Measurements from ENCODE around the gene SLC22A4.

Gene SLC22A4

DNA sequence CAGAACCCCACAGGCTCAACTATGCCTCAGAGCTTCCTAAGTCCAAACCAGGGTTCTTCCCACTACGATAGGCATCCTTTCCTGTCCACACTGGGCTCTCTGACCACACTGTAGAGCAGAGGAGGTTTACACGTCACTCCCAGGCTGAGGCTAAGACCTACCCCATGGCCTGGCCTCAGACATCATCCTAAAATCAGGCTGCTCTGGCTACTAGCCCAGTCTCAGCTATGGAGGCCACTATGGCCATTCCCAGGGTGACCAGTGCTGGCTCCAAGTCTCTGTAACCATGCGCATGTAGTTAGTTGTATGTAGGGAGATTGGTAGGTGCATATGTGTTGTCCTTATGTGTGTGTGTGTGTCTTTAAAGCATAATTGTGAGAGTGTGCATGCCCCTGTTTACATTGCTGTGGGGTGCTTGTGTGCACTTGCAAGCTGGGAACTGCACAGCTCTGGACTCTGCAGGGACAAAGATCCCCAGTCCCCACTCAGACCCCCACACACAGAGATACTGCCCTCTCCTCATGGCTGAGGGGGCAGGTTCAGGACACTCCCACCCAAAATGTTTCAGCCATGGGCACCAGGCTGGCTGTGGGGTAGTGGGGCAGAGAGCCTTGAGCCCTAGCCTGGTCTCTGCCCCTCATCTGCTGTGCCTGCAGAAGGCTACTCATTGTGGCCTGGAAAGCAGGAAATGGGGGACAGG is 24.4 kb upstream of the SLC22A4 start:
- Histone ChIP-seq H3K9ac (ENCODE audit: low read depth in 1 of 2, low read length in 2 of 2) (no peak overlapping the region), H3K27me3 (ENCODE audit: control insufficient read depth in 1 of 2, insufficient read depth in 2 of 2, low read length in 2 of 2) (no peaks in the 10 kb centered on the region), H3K9me3 (ENCODE audit: control insufficient read depth in 1 of 2, low read length in 2 of 2) (no peaks in the 10 kb centered on the region), H3K36me3 (ENCODE audit: control insufficient read depth in 1 of 2, insufficient read depth in 2 of 2, low read length in 2 of 2) (no peaks in the 10 kb centered on the region), H3K4me3 (ENCODE audit: low read depth in 1 of 2, low read length in 2 of 2) (no peak overlapping the region), H3K27ac (ENCODE audit: low read depth, low read length) (no peak overlapping the region), H3K4me1 (ENCODE audit: control insufficient read depth in 1 of 2, insufficient read depth in 2 of 2, low read length in 2 of 2) (peaks cover 34 to 40% of the 10 kb centered on the region in 2 donors)

DNA sequence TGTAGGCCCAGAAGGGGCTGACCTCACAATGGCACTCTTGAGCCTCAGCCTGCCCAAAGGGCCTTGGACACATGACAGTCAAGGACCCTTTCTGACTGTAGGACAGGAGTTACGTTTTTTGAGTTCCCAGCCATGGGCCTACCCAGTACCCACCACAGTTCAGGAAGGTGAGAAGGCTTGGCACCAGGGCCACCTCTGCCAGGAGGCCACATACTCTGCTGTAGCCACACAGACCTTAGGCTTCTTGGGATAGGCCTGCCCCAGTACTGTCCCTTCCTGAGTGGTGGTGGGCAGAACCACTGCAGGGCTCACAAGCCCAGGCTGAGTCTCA is 23.9 kb upstream of the SLC22A4 start:
- H3K27ac ChIP-seq (ENCODE audit: low read depth, low read length): no peak overlapping the region
- H3K4me1 ChIP-seq (ENCODE audit: control insufficient read depth in 1 of 2, insufficient read depth in 2 of 2, low read length in 2 of 2): peaks cover 30 to 37% of the 10 kb centered on the region in 2 donors
- H3K9ac ChIP-seq (ENCODE audit: low read depth in 1 of 2, low read length in 2 of 2): no peak overlapping the region
- no peaks in the 10 kb centered on the region for H3K27me3 ChIP-seq (ENCODE audit: control insufficient read depth in 1 of 2, insufficient read depth in 2 of 2, low read length in 2 of 2)
- no peaks in the 10 kb centered on the region for H3K9me3 ChIP-seq (ENCODE audit: control insufficient read depth in 1 of 2, low read length in 2 of 2)
- H3K4me3 ChIP-seq (ENCODE audit: low read depth in 1 of 2, low read length in 2 of 2): no peak overlapping the region
- no peaks in the 10 kb centered on the region for H3K36me3 ChIP-seq (ENCODE audit: control insufficient read depth in 1 of 2, insufficient read depth in 2 of 2, low read length in 2 of 2)

DNA sequence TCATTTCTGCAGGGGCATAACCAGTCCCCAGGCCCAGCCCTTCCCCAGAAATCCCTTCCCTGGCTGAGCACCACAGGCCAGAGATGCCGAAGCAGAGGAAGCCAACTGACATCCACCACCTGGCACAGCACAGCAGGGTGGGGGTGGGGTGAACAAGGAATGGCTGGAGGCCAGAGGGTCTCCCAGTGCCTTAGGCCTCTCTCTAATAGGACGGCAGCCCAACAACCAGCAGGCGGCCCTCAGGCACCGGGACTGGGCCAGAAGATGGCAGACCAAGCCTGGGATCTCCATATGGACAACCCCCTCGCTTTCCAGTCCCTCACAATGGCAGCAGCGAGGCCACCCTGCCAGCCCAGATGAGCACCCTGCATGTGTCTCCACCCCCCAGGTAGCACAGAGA is 23.5 kb upstream of the SLC22A4 start:
- Histone ChIP-seq H3K27me3 (ENCODE audit: control insufficient read depth in 1 of 2, insufficient read depth in 2 of 2, low read length in 2 of 2) (no peaks in the 10 kb centered on the region), H3K9ac (ENCODE audit: low read depth in 1 of 2, low read length in 2 of 2) (no peak overlapping the region), H3K4me1 (ENCODE audit: control insufficient read depth in 1 of 2, insufficient read depth in 2 of 2, low read length in 2 of 2) (peaks cover 26 to 33% of the 10 kb centered on the region in 2 donors), H3K4me3 (ENCODE audit: low read depth in 1 of 2, low read length in 2 of 2) (no peak overlapping the region), H3K36me3 (ENCODE audit: control insufficient read depth in 1 of 2, insufficient read depth in 2 of 2, low read length in 2 of 2) (no peaks in the 10 kb centered on the region), H3K27ac (ENCODE audit: low read depth, low read length) (no peak overlapping the region), H3K9me3 (ENCODE audit: control insufficient read depth in 1 of 2, low read length in 2 of 2) (no peaks in the 10 kb centered on the region)

DNA sequence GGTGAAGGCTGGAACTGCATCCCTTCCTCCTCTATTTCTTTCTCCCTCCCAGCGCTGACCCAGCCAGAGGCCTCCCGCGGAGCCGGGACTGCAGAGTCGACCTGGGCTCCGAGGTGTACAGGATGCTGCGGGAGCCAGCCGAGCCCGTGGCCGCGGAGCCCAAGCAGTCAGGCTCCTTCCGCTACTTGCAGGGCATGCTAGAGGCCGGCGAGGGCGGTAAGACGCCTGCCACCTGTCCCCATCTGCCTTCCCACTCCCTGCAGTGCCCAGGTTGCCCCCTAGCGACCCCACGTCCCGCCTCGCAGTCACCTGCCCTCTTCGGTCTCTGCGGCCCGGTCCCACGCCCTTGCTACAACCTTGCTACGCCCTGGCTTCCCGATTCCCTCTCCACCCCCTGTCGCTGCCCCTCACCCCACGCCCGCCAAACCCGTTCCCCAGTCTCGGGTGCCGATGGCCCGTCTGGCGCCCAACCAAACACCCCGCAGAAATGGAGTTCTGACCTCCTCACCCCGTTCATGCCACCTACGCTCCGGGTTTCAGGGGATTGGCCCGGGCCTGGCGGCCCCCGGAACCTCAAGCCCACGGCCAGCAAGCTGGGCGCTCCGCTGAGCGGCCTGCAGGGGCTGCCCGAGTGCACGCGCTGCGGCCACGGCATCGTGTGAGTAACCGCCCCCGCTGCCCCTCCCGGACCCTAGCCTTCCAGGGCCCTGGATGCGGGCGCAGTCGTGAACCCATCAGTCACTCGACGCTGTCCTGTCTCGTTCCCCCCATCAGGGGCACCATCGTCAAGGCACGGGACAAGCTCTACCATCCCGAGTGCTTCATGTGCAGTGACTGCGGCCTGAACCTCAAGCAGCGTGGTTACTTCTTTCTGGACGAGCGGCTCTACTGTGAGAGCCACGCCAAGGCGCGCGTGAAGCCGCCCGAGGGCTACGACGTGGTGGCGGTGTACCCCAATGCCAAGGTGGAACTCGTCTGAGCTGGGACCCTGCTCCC is 22.6 kb upstream of the SLC22A4 start:
- Histone ChIP-seq H3K4me1 (ENCODE audit: control insufficient read depth in 1 of 2, insufficient read depth in 2 of 2, low read length in 2 of 2) (peaks cover 21 to 26% of the 10 kb centered on the region in 2 donors), H3K36me3 (ENCODE audit: control insufficient read depth in 1 of 2, insufficient read depth in 2 of 2, low read length in 2 of 2) (no peaks in the 10 kb centered on the region), H3K4me3 (ENCODE audit: low read depth in 1 of 2, low read length in 2 of 2) (no peak overlapping the region), H3K9ac (ENCODE audit: low read depth in 1 of 2, low read length in 2 of 2) (no peak overlapping the region), H3K9me3 (ENCODE audit: control insufficient read depth in 1 of 2, low read length in 2 of 2) (no peaks in the 10 kb centered on the region), H3K27ac (ENCODE audit: low read depth, low read length) (no peak overlapping the region), H3K27me3 (ENCODE audit: control insufficient read depth in 1 of 2, insufficient read depth in 2 of 2, low read length in 2 of 2) (no peaks in the 10 kb centered on the region)

DNA sequence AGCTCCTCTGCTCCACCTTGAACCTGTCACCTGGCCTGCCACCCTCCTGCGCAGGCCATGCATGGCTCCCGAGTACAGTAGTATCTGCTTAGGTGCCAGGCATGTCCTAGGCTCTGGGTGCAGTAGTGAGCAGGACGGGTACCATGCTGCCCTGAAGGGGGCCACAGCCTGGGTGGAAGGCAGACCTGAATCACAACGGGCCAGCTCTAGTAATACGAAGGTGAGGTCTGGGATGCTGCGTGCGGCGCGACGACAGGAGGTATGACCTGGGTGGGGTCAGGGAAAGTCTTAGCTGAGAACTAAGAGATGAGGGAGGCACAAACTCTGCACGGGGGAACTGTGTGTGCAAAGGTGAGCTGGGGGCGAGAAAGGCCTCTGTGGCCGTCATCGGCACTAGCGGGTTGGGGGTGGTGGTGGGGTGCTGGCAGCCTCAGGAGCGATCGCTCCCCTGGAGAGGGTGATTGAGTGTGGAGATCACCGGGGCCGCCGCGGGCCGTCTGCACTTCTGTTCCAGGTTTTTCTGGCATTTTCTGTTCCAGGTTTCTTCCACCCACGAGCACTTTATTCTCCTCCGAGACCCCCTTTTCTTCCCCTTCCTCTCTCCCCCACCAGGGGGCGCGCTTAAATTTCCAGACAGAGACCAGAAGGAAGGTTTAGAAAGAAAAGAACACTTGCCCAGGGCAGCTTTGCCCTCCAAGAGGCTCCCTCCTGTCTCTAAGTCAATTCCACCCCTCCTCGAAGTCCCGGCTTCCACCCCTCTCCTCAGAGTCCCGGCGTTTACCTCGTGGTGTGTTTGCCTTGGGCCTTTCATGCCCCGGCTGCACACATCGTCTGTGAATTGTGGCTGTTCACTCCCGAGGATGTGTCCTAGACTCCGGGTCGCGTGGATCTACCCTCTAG is 21.6 kb upstream of the SLC22A4 start:
- Histone ChIP-seq H3K4me1 (ENCODE audit: control insufficient read depth in 1 of 2, insufficient read depth in 2 of 2, low read length in 2 of 2) (peaks cover 29 to 35% of the 10 kb centered on the region in 2 donors), H3K9ac (ENCODE audit: low read depth in 1 of 2, low read length in 2 of 2) (peak overlapping the region; percentile 34 to 57), H3K36me3 (ENCODE audit: control insufficient read depth in 1 of 2, insufficient read depth in 2 of 2, low read length in 2 of 2) (no peaks in the 10 kb centered on the region), H3K9me3 (ENCODE audit: control insufficient read depth in 1 of 2, low read length in 2 of 2) (no peaks in the 10 kb centered on the region), H3K27ac (ENCODE audit: low read depth, low read length) (no peak overlapping the region), H3K27me3 (ENCODE audit: control insufficient read depth in 1 of 2, insufficient read depth in 2 of 2, low read length in 2 of 2) (no peaks in the 10 kb centered on the region), H3K4me3 (ENCODE audit: low read depth in 1 of 2, low read length in 2 of 2) (peak overlapping the region; percentile 52 to 65)

DNA sequence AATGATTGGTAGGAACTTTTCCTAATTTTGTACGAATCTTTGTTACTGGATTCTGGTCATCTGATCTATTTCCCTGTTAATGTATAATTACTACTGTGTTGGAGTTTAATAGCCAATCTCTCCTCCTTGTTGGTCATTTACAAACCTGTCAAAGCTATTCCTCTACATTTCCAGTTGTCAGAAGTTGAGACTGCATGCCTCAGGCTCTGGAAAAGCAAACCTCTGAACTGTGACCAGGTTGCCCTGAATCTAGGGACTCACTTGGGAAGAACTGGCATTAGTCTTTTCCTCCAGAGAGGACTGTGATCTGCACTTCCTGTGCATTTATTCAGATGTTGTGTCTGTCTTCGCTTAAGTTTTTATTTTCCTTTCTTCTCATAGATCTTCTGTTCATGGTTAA is 20.6 kb upstream of the SLC22A4 start:
- no peaks in the 10 kb centered on the region for H3K36me3 ChIP-seq (ENCODE audit: control insufficient read depth in 1 of 2, insufficient read depth in 2 of 2, low read length in 2 of 2)
- no peaks in the 10 kb centered on the region for H3K9me3 ChIP-seq (ENCODE audit: control insufficient read depth in 1 of 2, low read length in 2 of 2)
- H3K4me3 ChIP-seq (ENCODE audit: low read depth in 1 of 2, low read length in 2 of 2): peak overlapping the region in 1 of 2 donors; percentile 17
- peaks cover 38 to 42% of the 10 kb centered on the region in 2 donors for H3K4me1 ChIP-seq (ENCODE audit: control insufficient read depth in 1 of 2, insufficient read depth in 2 of 2, low read length in 2 of 2)
- peak overlapping the region; percentile 20 for H3K27ac ChIP-seq (ENCODE audit: low read depth, low read length)
- H3K9ac ChIP-seq (ENCODE audit: low read depth in 1 of 2, low read length in 2 of 2): peak overlapping the region; percentile 34 to 57
- no peaks in the 10 kb centered on the region for H3K27me3 ChIP-seq (ENCODE audit: control insufficient read depth in 1 of 2, insufficient read depth in 2 of 2, low read length in 2 of 2)

DNA sequence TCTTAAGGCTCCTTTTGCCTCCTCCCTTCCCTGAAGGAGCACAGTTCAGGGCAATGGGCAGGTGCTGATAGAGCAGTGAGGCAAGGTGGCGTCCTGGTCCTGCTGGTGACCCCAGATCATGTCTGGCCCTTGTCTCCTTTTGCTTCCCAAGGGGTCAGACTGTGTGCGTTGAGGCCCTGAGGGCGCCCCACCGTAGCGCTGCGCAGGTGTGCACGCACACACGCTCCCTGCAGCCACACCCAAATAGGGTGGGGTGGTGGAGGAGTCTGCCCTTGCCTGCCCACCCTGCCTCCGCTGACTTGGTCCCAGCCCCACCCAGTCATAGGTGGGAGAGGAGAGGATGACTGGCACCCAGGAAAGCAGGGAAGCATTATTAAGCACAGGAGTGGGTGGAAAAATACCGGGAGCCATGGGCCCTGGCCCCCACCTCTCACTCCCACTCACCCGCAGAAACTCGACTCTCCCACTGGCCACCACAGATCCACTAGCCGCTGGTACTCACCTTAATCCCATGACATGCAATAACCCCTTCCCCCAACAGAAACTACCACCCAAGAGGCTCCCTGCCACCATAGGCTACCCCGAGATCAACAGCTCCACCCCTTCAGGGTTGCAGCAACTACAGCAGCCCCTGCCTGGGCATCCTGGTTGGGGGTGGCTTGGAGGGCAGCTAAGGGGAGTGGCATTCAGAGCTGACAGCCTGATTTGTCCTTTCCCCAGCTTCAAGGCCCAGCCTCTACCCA is 20.0 kb upstream of the SLC22A4 start:
- Histone ChIP-seq H3K36me3 (ENCODE audit: control insufficient read depth in 1 of 2, insufficient read depth in 2 of 2, low read length in 2 of 2) (no peaks in the 10 kb centered on the region), H3K27ac (ENCODE audit: low read depth, low read length) (peak overlapping the region; percentile 20), H3K27me3 (ENCODE audit: control insufficient read depth in 1 of 2, insufficient read depth in 2 of 2, low read length in 2 of 2) (no peaks in the 10 kb centered on the region), H3K4me1 (ENCODE audit: control insufficient read depth in 1 of 2, insufficient read depth in 2 of 2, low read length in 2 of 2) (peaks cover 43 to 48% of the 10 kb centered on the region in 2 donors), H3K9me3 (ENCODE audit: control insufficient read depth in 1 of 2, low read length in 2 of 2) (no peaks in the 10 kb centered on the region), H3K9ac (ENCODE audit: low read depth in 1 of 2, low read length in 2 of 2) (peak overlapping the region; percentile 34 to 57), H3K4me3 (ENCODE audit: low read depth in 1 of 2, low read length in 2 of 2) (peak overlapping the region in 1 of 2 donors; percentile 17)

DNA sequence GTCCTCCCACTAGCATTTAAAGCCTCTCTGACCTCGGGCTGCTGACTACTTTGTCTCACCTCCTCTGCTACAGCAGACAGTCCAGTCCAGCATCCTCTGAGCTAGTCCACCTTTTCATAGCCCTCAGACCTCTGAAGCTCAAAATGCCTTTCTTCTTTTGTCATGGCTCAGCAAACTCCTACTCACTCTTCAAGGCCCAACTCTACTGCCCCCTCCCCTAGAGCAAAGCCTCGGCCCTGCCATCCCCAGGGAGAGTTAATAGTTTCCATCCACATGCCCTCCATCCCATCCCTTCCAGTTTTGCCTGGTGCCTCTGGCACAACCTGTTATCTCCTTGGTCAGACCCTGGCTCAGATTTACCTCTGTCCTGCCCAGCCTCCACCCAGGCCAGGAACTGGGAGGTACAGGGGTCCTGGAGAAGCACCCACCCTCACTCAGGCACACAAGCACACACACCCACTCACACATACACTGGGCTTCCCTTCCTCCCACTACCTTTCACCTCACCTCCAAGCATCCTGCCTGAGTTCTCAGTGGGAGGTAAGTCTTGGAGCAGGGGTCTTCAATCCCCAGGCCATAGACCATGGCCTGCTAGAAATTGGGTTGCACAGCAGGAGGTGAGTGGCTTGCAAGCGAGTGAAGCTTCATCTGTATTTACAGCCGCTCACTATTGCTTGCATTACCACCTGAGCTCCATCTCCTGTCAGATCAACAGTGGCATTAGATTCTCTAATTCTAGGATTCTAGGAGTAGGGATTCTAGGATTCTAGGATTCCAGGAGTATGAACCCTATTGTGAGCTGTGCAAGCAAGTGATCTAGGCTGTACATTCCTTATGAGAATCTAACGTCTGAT is 18.6 kb upstream of the SLC22A4 start:
- Histone ChIP-seq H3K4me1 (ENCODE audit: control insufficient read depth in 1 of 2, insufficient read depth in 2 of 2, low read length in 2 of 2) (peaks cover 43 to 51% of the 10 kb centered on the region in 2 donors), H3K27ac (ENCODE audit: low read depth, low read length) (no peak overlapping the region)

DNA sequence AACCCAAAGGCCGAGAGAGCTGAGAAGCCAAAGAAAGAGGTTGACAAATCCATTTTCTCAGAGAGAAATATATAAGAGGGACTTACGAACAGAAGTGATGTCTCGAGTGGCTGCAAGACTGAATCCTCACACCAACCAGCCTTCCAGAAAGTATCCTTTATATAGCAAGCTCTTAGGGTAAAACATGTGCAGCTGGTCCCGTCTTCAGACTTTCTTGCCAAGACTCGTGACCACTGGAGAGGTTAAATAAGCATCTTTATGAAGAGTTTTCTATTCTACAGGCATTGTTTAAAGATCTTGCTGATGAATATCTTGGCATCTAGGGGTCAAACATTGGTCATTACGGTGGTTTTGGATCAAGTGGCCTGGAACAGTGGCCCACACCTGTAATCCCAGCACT is 16.9 kb upstream of the SLC22A4 start:
- no peak overlapping the region for H3K27ac ChIP-seq (ENCODE audit: low read depth, low read length)

More for the DNA sequence above, 18.6 kb upstream of the SLC22A4 start:
- H3K4me3 ChIP-seq (ENCODE audit: low read depth in 1 of 2, low read length in 2 of 2): no peak overlapping the region
- no peak overlapping the region for H3K9ac ChIP-seq (ENCODE audit: low read depth in 1 of 2, low read length in 2 of 2)
- H3K27me3 ChIP-seq (ENCODE audit: control insufficient read depth in 1 of 2, insufficient read depth in 2 of 2, low read length in 2 of 2): no peaks in the 10 kb centered on the region
- no peaks in the 10 kb centered on the region for H3K9me3 ChIP-seq (ENCODE audit: control insufficient read depth in 1 of 2, low read length in 2 of 2)
- H3K36me3 ChIP-seq (ENCODE audit: control insufficient read depth in 1 of 2, insufficient read depth in 2 of 2, low read length in 2 of 2): no peaks in the 10 kb centered on the region

More for the DNA sequence above, 16.9 kb upstream of the SLC22A4 start:
- Histone ChIP-seq H3K36me3 (ENCODE audit: control insufficient read depth in 1 of 2, insufficient read depth in 2 of 2, low read length in 2 of 2) (no peaks in the 10 kb centered on the region), H3K9me3 (ENCODE audit: control insufficient read depth in 1 of 2, low read length in 2 of 2) (no peaks in the 10 kb centered on the region), H3K9ac (ENCODE audit: low read depth in 1 of 2, low read length in 2 of 2) (no peak overlapping the region), H3K27me3 (ENCODE audit: control insufficient read depth in 1 of 2, insufficient read depth in 2 of 2, low read length in 2 of 2) (no peaks in the 10 kb centered on the region), H3K4me1 (ENCODE audit: control insufficient read depth in 1 of 2, insufficient read depth in 2 of 2, low read length in 2 of 2) (peaks cover 43 to 51% of the 10 kb centered on the region in 2 donors), H3K4me3 (ENCODE audit: low read depth in 1 of 2, low read length in 2 of 2) (no peak overlapping the region)
